ENCODE results near the gene WWC2.

DNA sequence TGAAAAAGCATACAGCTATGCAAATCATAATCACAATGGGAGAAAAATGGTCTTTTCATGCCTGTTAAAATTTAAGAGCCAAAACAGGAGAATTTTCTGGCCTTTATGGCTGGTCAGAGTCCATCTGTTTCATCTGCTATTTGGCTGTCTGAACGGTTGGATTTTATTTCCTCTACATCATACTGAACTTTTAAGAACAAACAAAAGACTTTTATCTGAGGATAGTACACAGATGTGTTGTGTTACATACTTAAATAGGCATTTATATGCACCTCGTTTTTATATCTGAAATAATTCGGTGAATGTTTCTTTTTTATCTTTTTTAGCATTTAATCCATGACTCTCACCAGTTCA lies 18.0 kb upstream of the WWC2 start:
- TF ChIP-seq, protein P1, sequence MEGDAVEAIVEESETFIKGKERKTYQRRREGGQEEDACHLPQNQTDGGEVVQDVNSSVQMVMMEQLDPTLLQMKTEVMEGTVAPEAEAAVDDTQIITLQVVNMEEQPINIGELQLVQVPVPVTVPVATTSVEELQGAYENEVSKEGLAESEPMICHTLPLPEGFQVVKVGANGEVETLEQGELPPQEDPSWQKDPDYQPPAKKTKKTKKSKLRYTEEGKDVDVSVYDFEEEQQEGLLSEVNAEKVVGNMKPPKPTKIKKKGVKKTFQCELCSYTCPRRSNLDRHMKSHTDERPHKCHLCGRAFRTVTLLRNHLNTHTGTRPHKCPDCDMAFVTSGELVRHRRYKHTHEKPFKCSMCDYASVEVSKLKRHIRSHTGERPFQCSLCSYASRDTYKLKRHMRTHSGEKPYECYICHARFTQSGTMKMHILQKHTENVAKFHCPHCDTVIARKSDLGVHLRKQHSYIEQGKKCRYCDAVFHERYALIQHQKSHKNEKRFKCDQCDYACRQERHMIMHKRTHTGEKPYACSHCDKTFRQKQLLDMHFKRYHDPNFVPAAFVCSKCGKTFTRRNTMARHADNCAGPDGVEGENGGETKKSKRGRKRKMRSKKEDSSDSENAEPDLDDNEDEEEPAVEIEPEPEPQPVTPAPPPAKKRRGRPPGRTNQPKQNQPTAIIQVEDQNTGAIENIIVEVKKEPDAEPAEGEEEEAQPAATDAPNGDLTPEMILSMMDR (IDR thresholded peaks at IDR 0.05), result no peak
- no peak for TF ChIP-seq POLR2A (IDR thresholded peaks at IDR 0.05)

Data from esophagus squamous epithelium (tissue), 4 donors.